ENCODE measurements around the gene MAPKBP1. TPM values are rescaled to one million over a fixed set of nuclear protein-coding genes. Genes with fewer than 3 reads are reported as not detected.

The MAPKBP1 gene
- total RNA-seq, 1 experiment from 2014 or later, result 10.0 TPM

GRCh38 chr15:41806291-41807181, 32.3 kb downstream of the MAPKBP1 start:
- DNase-seq (ENCODE audit: low read depth), result no peak

- peak; percentile 42 for DNase-seq (ENCODE audit: low read depth)
Observed at GRCh38 chr15:41809121-41809520, 34.8 kb downstream of the MAPKBP1 start.

GRCh38 chr15:41809526-41810220, 35.4 kb downstream of the MAPKBP1 start:
- no peak for DNase-seq (ENCODE audit: low read depth)

GRCh38 chr15:41810651-41811431, 36.6 kb downstream of the MAPKBP1 start:
- DNase-seq (ENCODE audit: low read depth), result no peak

GRCh38 chr15:41811432-41812195, 37.3 kb downstream of the MAPKBP1 start:
- DNase-seq (ENCODE audit: low read depth), result peak; percentile 75

- no peak for DNase-seq (ENCODE audit: low read depth)
Observed at GRCh38 chr15:41812820-41813375, 38.6 kb downstream of the MAPKBP1 start.

GRCh38 chr15:41813426-41813825, 39.1 kb downstream of the MAPKBP1 start:
- no peak for DNase-seq (ENCODE audit: low read depth)

GRCh38 chr15:41814534-41814933, 40.2 kb downstream of the MAPKBP1 start:
- DNase-seq (ENCODE audit: low read depth), result no peak

- DNase-seq (ENCODE audit: low read depth), result no peak
Observed at GRCh38 chr15:41816788-41817187, 42.5 kb downstream of the MAPKBP1 start.

GRCh38 chr15:41817327-41817726, 43.0 kb downstream of the MAPKBP1 start:
- no peak for DNase-seq (ENCODE audit: low read depth)

GRCh38 chr15:41817781-41818180, 43.5 kb downstream of the MAPKBP1 start:
- no peak for DNase-seq (ENCODE audit: low read depth)

- DNase-seq (ENCODE audit: low read depth), result no peak
Observed at GRCh38 chr15:41819455-41820050, 45.3 kb downstream of the MAPKBP1 start.

- no peak for DNase-seq (ENCODE audit: low read depth)
Observed at GRCh38 chr15:41820791-41821423, 46.6 kb downstream of the MAPKBP1 start.

GRCh38 chr15:41821831-41822230, 47.5 kb downstream of the MAPKBP1 start:
- no peak for DNase-seq (ENCODE audit: low read depth)

- DNase-seq (ENCODE audit: low read depth), result no peak
Observed at GRCh38 chr15:41822471-41822870, 48.2 kb downstream of the MAPKBP1 start.

GRCh38 chr15:41822957-41823356, 48.7 kb downstream of the MAPKBP1 start:
- DNase-seq (ENCODE audit: low read depth), result no peak

GRCh38 chr15:41823502-41823901, 49.2 kb downstream of the MAPKBP1 start:
- no peak for DNase-seq (ENCODE audit: low read depth)

- no peak for DNase-seq (ENCODE audit: low read depth)
Observed at GRCh38 chr15:41824062-41824745, 49.9 kb downstream of the MAPKBP1 start.

GRCh38 chr15:41825145-41825544, 50.9 kb downstream of the MAPKBP1 start:
- no peak for DNase-seq (ENCODE audit: low read depth)
